HG02588 (cell line): Measurements from ENCODE around the gene TEDC2.
"Not testable (repeated sequence)": the region's sequence is repeated elsewhere in the genome, so short reads cannot be mapped to it uniquely, and the experiment has no call there.

Experiments
- ATAC-seq: cut with Tn5 transposase; IDR thresholded peaks from one replicate; pipeline ENCODE4 v1.9.1; 2021; ENCODE audit warnings: mild to moderate bottlenecking, moderate library complexity; ENCODE audit not compliant: unreplicated experiment

The TEDC2 gene

DNA sequence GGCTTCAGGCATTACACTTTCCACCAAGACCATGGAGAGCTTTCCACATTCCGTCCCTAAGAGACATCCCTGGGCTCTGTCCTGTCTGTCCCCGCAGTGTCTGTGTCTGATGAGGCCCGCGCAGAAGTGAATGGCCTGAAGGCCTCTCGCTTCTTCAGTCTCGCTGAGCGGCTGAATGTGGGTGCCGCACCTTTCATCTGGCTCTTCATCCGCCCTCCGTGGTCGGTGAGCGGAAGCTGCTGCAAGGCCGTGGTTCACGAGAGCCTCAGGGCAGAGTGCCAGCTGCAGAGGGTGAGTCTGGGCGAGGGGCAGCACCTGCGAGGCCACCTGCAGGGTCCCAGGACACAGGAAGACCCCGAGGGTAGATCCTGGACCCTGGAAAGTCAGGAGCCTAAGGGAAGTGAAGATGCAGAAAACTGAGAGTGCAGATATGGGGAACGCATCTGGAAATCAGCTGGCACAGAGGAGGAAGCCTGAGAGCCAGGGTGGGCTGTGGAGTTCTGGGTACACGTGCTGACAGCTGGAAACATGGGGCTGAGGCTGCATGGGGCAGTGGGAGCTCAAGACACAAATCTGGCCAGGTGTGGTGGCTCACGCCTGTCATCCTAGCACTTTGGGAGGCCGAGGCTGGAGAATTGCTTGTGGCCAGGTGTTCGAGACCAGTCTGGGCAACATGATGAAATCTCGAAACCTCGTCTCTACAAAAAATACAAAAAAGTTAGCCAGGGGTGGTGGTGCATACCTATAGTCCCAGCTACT lies 22.7 kb upstream of the TEDC2 start:
- ATAC-seq: no peak

- no peak for ATAC-seq
Observed at GRCh38 chr16:2438121-2438520, 21.8 kb upstream of the TEDC2 start.

DNA sequence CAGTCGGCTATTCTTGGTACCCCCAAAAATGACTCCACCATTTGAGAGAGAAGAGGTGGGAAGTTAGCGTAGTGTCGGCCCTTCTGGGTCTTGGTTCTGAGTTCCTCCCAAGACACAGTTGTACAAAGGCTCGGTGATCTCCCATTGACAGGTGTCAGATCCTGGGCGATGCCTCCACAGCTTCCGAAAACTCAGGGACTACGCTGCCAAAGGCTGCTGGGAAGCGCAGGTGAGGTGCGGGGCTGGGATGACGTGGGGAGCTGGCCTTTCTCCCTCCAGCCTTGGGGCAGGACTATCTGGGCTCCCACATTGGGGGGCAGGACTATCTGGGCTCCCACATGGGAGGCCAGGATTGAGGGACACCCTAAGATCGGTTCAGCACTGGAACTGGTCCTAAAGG lies 20.3 kb upstream of the TEDC2 start:
- ATAC-seq: no peak

DNA sequence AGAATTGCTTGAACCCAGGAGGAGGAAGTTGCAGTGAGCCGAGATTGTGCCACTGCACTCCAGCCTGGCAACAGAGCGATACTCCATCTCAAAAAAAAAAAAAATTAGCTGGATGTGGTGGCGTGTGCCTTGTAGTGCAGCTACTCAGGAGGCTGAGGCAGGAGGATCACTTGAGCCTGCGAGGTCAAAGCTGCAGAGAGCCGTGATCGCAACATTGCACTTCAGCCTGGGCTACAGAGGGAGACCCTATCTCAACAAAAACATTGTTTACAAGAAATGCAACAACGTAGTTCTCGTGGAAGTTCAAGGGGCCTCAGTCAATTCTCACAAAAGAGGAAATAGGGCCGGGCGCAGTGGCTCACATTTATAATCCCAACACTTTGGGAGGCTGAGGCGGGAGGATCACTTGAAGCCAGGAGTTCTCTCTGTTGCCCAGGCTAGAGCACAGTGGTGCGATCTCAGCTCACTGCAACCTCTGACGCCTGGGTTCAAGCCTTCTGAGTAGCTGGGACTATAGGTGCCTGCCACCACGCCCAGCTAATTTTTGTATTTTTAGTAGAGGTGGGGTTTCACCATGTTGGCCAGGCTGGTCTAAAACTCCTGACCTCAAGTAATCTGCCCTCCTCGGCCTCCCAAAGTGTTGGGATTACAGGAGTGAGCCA lies 18.6 kb upstream of the TEDC2 start:
- not testable (repeated sequence) for ATAC-seq

- ATAC-seq: no peak
Observed at GRCh38 chr16:2443555-2443954, 16.4 kb upstream of the TEDC2 start.

DNA sequence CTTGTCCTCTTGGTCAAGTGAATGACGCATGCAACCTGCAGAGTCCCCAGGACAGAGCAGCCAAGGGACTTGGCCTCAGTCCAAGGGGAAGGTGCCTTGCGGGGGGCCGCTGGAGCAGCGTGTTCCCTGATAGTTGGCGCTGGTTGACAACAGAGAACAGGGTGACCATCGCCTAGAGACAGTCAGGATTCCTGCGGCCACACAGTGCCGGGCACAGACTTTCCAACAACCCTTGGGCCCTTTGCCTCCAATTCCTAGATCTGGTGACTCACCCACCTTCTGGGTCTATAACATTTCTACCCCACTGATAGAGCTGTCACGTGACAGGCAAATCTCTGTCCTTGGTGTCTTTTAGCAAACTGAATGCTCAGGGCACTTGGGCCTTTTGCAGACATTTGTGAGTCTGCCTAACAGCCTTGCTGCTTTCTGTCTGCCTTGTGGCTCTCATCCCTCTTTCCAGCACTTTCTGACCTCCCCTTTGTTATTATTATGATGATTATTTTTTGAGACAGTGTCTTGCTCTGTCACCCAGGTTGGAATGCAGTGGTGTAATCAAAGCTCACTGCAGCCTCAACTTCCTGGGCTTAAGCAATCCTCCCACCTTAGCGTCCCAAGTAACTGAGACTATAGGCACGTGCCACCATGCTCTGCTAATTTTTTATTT lies 11.9 kb upstream of the TEDC2 start:
- no peak for ATAC-seq

- ATAC-seq: no peak
Observed at GRCh38 chr16:2449118-2449517, 10.8 kb upstream of the TEDC2 start.

- no peak for ATAC-seq
Observed at GRCh38 chr16:2450535-2450934, 9.4 kb upstream of the TEDC2 start.

- no peak for ATAC-seq
Observed at GRCh38 chr16:2450975-2451381, 8.9 kb upstream of the TEDC2 start.

- no peak for ATAC-seq
Observed at GRCh38 chr16:2451851-2452320, 8.0 kb upstream of the TEDC2 start.

DNA sequence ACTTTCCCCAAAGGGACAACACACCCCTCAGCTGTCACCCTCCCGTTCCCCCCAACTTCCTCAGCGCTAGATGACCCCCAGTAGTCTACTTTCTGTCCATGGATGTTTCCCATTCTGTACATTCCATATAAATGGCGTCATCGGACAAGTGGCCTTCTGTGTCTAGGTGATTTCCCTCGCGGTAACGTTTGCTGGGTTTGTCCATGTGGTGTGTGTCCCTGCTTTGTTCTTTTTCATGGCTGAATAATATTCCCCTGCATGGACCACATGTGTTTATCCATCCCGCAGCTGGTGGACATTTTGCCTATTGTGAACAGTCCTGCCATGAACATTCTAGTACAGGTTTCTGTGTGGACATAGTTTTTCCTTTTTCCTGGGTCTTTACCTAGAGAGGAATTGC lies 7.3 kb upstream of the TEDC2 start:
- no peak for ATAC-seq

DNA sequence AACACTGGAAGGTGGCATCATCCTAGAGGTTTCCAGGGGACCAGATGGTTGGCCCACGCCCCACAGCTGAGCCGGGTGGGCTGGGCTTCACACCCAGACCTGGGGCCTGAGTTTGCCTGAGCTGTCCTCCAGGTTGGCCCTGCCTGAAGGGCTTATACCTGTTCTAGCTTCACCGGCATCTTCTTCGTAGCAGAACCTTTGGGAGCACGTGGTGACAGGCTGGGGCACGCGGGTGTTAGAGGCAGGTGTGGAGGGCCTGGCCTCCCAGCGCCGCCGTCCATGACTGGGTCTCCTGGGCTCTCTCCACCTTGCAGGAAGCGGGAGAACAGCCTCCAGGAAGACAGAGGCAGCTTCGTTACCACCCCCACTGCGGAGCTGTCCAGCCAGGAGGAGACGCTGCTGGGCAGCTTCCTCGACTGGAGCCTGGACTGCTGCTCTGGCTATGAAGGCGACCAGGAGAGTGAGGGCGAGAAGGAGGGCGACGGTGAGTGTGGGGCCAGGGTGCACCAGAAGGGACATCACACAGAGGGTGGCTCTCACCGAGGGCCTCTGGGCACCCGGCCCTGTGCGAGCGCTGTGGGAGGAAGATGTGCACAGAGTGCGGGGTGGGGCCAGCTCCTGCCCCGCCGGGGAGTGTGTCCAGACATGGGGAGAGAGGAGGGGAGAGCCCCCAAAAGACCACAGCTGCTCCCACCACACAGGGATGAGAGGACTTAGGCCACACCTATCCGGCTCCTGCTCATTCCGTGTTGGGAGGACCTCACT lies 4.6 kb upstream of the TEDC2 start:
- no peak for ATAC-seq

- ATAC-seq: no peak
Observed at GRCh38 chr16:2456551-2457153, 3.3 kb upstream of the TEDC2 start.

- ATAC-seq: no peak
Observed at GRCh38 chr16:2457267-2457666, 2.6 kb upstream of the TEDC2 start.

- no peak for ATAC-seq
Observed at GRCh38 chr16:2457946-2458345, 2.0 kb upstream of the TEDC2 start.

GRCh38 chr16:2458887-2459646 lies 842 bp upstream of the TEDC2 start:
- no peak for ATAC-seq

DNA sequence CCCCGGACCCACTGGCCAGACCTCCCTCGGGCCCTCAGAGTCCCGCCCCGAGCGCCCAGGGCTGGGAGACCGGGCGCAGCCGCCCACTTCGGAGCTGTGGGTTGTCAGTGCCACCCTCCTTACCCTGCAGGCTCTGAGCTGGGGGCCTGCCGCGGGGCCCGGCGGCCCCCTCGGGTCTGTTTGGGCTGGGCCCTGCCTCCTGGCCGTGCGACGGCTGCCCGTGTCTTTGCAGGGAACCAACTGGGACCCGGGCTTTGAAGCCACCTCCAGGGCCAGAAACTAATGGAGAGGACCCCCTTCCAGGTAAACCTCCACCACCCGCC lies 443 bp downstream of the TEDC2 start:
- no peak for ATAC-seq

- ATAC-seq: no peak
Observed at GRCh38 chr16:2460916-2461315, 1.0 kb downstream of the TEDC2 start.

DNA sequence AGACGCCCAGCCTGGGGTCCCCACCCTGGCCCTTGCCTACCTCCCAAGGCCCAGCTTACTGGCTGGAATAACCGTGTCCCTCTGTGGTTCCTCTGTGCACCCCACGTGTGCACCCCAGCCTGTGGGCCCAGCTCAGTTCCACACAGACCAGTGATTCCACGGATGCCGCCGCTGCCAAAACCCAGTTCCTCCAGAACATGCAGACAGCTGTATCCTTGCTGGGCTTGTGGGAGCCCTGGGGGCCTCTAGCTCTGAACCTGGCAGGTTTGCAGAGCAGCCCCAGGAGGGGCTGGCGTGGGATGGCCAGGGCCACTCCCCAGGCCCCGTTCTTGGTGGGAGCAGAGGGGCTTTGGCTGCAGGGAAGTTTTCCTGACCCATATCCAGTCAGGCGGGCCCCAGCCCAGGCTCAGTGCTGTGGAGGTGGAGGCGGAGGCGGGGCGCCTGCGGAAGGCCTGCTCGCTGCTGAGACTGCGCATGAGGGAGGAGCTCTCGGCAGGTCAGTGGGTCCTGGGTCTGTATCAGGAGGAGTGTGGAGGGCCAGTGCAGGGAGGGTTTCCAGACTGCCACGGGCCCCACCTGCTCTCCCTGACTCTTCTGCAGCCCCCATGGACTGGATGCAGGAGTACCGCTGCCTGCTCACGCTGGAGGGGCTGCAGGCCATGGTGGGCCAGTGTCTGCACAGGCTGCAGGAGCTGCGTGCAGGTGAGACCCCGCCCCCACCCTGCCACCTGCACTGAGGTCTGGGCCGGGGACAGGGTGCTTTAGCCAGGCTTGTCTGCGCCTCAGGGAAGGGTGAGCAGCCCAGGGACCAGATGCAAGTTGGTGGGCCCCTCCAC lies 2.3 kb downstream of the TEDC2 start:
- no peak for ATAC-seq
